ENCODE data around the gene CCDC57.

DNA sequence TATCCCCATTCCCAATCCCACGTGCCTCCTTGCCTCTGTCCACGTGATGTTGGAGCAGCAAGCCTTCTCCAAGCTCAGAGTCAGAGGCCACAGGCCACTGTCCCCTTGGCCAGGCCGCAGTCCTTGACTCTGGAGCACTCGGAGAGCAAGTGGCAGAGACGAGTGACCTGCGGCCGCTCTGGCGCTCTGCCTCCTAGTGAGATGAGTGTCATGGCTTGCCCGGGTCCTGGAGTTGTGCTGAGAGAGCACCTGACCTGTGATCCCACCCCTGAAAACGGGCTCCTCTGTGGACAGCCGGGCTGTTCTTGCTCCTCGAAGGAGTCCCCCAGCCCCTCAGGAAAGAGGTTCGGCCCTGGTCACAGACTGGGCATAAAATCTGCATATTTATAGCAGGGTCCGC lies 104.6 kb downstream of the CCDC57 start:
- TF ChIP-seq, protein P1, sequence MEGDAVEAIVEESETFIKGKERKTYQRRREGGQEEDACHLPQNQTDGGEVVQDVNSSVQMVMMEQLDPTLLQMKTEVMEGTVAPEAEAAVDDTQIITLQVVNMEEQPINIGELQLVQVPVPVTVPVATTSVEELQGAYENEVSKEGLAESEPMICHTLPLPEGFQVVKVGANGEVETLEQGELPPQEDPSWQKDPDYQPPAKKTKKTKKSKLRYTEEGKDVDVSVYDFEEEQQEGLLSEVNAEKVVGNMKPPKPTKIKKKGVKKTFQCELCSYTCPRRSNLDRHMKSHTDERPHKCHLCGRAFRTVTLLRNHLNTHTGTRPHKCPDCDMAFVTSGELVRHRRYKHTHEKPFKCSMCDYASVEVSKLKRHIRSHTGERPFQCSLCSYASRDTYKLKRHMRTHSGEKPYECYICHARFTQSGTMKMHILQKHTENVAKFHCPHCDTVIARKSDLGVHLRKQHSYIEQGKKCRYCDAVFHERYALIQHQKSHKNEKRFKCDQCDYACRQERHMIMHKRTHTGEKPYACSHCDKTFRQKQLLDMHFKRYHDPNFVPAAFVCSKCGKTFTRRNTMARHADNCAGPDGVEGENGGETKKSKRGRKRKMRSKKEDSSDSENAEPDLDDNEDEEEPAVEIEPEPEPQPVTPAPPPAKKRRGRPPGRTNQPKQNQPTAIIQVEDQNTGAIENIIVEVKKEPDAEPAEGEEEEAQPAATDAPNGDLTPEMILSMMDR (optimal IDR thresholded peaks at IDR 0.05 in 1 of 3, IDR thresholded peaks at IDR 0.05 in 1 of 3, conservative IDR thresholded peaks at IDR 0.05 in 1 of 3; ENCODE audit: extremely low read depth in 1 of 3, insufficient read depth in 2 of 3, low read length in 3 of 3) = no peak
- TF ChIP-seq EZH2 (IDR thresholded peaks at IDR 0.05; ENCODE audit: low read length) = no peak

Data from keratinocyte (primary cell).